GM18909 (cell line): ENCODE results near the gene RCN1.
"Not testable (repeated sequence)": the region's sequence is repeated elsewhere in the genome, so short reads cannot be mapped to it uniquely, and the experiment has no call there.

Experiments used
- ATAC-seq: cut with Tn5 transposase; IDR thresholded peaks from one replicate; pipeline ENCODE4 v1.9.1; 2021; ENCODE audit warnings: mild to moderate bottlenecking; ENCODE audit not compliant: unreplicated experiment, poor library complexity

Gene RCN1

GRCh38 chr11:32090545-32091370, at the start of gene RCN1:
RCN1 (plus strand) TSS chr11:32091074; CDS start chr11:32091197, 123 bp downstream.
- ATAC-seq: peak; percentile 57

GRCh38 chr11:32043737-32044136, 47.1 kb upstream of the RCN1 start:
- no peak for ATAC-seq

GRCh38 chr11:32044158-32044863, 46.6 kb upstream of the RCN1 start:
- no peak for ATAC-seq

GRCh38 chr11:32045456-32045855, 45.4 kb upstream of the RCN1 start:
- ATAC-seq: no peak

GRCh38 chr11:32050264-32050663, 40.6 kb upstream of the RCN1 start:
- no peak for ATAC-seq

- ATAC-seq: no peak
Measured at GRCh38 chr11:32052215-32052614, 38.7 kb upstream of the RCN1 start.

GRCh38 chr11:32053151-32053888, 37.6 kb upstream of the RCN1 start:
- ATAC-seq: no peak

GRCh38 chr11:32055861-32056260, 35.0 kb upstream of the RCN1 start:
- ATAC-seq: no peak

GRCh38 chr11:32056438-32056837, 34.4 kb upstream of the RCN1 start:
- no peak for ATAC-seq

- no peak for ATAC-seq
Measured at GRCh38 chr11:32059686-32060462, 31.0 kb upstream of the RCN1 start.

- ATAC-seq: no peak
Measured at GRCh38 chr11:32062540-32062939, 28.3 kb upstream of the RCN1 start.

- not testable (repeated sequence) for ATAC-seq
Measured at GRCh38 chr11:32063031-32063430, 27.8 kb upstream of the RCN1 start.

- no peak for ATAC-seq
Measured at GRCh38 chr11:32065865-32066629, 24.8 kb upstream of the RCN1 start.

GRCh38 chr11:32068134-32068870, 22.6 kb upstream of the RCN1 start:
- no peak for ATAC-seq

GRCh38 chr11:32069361-32070058, 21.4 kb upstream of the RCN1 start:
- ATAC-seq: peak; percentile 60

GRCh38 chr11:32070692-32071091, 20.2 kb upstream of the RCN1 start:
- ATAC-seq: no peak

GRCh38 chr11:32071811-32072210, 19.1 kb upstream of the RCN1 start:
- ATAC-seq: no peak
